ENCODE data around the gene C1orf21.

- TF ChIP-seq EZH2 (IDR thresholded peaks at IDR 0.05; ENCODE audit: low read length, missing control alignments) (no peak), CTCF (conservative IDR thresholded peaks at IDR 0.05 in 1 of 2, IDR thresholded peaks at IDR 0.05 in 1 of 2; ENCODE audit: low read depth in 1 of 2, low read length in 2 of 2) (no peak)
Observed at GRCh38 chr1:184380468-184380867, 6.4 kb upstream of the C1orf21 start.

Measured in fibroblast of lung (primary cell).